GM18505 (cell line): ENCODE data around the gene PANK2.
"Not testable (repeated sequence)": the region's sequence is repeated elsewhere in the genome, so short reads cannot be mapped to it uniquely, and the experiment has no call there.

Source experiments
- ATAC-seq: cut with Tn5 transposase; IDR thresholded peaks from one replicate; pipeline ENCODE4 v1.9.1; 2021; ENCODE audit not compliant: unreplicated experiment
- POLR2A ChIP-seq: IDR thresholded peaks from 4 replicates; pipeline ENCODE4 v1.6.1; 2011; ENCODE audit warnings: borderline replicate concordance; ENCODE audit not compliant: insufficient read depth, insufficient read length; ENCODE audit errors: extremely low read depth

PANK2 gene

DNA sequence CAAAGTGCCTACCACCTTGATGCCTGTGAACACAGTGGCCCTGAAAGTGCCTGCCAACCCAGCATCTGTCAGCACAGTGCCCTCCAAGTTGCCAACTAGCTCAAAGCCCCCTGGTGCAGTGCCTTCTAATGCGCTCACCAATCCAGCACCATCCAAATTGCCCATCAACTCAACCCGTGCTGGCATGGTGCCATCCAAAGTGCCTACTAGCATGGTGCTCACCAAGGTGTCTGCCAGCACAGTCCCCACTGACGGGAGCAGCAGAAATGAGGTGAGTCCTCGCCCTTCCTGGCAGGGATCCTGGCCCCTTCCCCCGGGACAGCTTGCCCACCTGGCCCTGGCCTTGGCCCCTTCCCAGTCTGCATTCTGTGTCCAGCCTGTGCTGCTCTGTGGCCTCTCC is 24.7 kb upstream of the PANK2 start:
- no peak for TF ChIP-seq POLR2A
- no peak for ATAC-seq

DNA sequence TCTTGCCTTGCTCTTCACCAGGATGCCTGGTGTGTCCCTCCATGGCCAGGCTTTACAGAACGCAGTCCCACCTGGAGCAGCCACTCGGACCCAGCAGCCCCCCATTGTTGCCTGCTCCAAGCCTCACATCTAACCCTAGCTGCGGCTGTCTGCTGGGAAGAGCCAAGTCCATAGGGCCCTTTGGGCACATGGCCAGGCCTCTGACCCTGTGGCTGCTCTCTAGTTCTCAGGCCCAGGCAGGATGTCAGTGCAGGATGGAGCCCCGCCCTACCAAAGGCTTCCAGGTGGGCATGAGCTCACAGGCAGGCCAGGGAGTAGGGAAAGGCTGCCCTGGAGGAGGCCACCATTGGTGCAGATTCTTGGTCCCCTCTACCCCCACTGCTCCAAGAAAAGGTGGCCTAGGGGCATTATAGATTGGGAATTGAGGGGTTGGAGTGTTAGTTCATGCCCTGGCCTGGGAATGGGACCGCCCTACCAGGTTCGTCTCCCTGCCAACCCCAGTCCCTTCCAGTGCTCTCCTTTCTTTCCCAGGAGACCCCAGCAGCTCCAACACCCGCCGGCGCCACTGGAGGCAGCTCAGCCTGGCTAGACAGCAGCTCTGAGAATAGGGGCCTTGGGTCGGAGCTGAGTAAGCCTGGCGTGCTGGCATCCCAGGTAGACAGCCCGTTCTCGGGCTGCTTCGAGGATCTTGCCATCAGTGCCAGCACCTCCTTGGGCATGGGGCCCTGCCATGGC is 23.9 kb upstream of the PANK2 start:
- ATAC-seq: no peak

DNA sequence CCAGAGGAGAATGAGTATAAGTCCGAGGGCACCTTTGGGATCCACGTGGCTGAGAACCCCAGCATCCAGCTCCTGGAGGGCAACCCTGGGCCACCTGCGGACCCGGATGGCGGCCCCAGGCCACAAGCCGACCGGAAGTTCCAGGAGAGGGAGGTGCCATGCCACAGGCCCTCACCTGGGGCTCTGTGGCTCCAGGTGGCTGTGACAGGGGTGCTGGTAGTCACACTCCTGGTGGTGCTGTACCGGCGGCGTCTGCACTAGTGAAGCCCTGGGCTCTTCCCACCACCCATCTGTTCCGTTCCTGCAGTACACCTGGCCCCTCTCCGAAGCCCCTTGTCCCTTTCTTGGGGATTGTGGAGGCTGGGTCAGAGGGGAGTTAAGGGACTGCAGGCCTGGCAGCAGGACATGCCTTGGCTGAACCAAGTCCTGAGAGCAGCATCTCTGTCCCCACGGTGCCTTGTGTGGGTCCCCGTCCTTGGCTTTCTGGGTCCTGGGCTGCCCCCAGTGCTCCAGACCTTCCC is 23.2 kb upstream of the PANK2 start:
- ATAC-seq: no peak
- TF ChIP-seq POLR2A: no peak

More for the DNA sequence above, 23.9 kb upstream of the PANK2 start:
- TF ChIP-seq POLR2A: no peak

DNA sequence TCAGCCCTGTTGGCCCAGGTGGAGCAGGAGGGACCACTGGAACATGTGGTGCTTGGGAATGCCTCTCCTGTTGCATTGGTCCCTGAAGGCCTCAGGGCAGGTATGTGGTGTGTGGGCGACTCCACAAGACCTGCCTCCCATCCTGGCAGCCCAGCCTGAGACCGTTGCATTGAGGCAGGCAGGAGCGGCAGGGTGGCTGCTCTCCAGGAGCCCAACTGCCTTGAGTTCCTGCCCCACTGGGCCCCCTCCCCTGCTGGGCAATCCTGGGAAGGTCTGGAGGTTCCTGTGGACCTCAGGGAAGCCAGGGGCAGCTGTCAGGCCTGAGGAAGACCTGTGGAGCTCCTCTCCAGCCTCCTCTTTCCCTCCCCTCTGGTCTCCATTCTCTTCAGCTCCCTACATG is 22.7 kb upstream of the PANK2 start:
- no peak for ATAC-seq
- TF ChIP-seq POLR2A: no peak

DNA sequence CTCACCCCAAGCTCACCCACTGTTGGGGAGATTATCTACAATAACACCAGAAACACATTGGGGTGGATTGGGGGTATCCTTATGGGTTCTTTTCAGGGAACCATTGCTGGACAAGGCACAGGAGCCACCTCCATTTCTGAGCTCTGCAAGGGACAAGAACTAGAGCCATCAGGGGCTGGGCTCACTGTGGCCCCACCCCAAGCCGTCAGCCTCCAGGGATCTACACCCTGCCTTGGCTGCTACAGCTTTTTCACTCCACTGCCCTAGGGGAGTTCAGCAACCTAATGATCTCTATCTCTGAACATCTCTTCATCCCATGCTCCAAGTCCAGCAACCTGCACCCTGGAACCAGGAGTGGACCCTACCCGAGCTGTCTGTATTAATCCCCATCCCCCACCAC is 21.4 kb upstream of the PANK2 start:
- no peak for TF ChIP-seq POLR2A
- ATAC-seq: no peak

DNA sequence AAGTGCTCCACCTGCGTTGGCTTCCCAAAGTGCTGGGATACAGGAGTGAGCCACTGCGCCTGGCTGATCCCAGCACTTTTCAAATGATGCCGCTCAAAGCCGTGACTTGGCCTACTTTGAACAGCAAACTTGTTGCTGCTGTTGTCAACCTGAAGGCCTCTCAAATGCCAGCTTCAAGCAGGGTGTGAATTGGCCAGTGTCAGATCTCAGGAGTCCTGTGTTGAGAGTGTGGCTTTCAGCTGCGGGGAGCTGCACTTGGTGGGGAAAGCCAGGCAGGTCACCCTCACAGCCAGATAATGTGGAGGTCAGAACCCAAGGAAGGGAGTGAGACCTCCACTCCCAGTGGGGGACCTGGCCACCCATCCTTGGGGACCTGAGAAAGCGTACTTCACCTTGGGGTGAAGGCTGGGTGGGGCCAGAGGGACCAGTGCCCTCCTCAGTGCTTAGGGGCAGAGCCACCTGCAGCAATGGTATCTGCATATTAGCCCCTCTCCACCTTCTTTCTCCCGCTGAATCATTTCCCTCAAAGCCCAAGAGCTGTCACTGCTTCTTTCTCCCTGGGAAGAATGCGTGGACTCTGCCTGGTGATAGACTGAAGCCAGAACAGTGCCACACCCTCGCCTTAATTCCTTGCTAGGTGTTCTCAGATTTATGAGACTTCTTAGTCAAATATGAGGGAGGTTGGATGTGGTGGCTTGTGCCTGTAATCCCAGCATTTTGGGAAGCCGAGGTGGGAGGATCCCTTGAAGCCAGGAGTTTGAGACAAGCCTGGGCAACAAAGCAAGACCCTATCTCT is 19.1 kb upstream of the PANK2 start:
- no peak for ATAC-seq

DNA sequence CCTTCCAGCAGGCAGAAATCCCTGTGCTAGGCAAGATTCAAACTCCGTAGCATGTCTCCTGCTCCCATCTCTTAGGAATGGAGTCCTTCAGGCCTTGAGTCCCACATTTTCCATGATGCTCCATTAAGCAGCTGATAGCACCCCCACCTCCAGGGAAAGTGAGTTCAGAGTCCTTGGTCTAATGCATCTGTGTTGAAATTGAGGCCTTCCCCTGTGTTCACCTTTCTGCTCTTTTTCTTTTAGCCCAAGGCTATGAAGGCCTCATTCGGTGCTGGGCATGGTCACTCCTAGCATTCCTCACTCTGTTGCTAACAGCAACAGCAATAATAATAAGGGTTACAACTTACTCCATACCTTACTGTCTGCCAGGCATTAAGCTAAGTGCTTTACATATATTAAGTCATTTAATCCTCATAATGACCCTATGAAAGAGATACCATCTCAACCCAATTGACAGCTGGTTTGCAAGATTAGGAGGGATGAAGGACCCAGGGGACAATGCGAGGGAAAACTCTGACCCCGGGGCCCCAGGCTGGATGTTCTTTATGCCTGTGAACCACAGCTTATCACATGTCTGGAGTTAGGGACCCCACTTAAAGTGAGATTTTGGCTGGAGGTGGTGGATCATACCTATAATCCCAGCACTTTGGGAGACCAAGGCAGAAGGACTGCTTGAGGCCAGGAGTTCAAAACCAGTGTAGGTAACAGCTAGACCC is 17.5 kb upstream of the PANK2 start:
- ATAC-seq: no peak
- no peak for TF ChIP-seq POLR2A

More for the DNA sequence above, 19.1 kb upstream of the PANK2 start:
- no peak for TF ChIP-seq POLR2A

DNA sequence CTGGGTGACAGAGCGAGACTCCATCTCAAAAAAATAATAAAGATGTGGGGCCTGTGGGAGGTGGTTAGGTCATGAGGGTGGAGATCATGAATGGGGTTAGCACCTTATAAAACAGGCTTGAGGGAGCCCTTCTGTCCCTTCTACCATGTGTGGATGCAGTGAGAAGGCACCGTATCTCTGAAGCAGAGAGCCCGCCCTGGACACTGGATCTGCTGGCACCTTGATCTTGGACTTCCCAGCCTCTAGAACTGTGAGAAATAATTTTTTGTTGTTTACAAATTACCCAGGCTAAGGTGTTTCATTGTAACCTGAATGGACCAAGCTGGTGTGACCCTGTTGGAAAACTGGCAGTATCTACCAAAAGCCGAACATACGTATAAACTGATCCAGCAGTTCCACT is 15.7 kb upstream of the PANK2 start:
- no peak for TF ChIP-seq POLR2A
- no peak for ATAC-seq

DNA sequence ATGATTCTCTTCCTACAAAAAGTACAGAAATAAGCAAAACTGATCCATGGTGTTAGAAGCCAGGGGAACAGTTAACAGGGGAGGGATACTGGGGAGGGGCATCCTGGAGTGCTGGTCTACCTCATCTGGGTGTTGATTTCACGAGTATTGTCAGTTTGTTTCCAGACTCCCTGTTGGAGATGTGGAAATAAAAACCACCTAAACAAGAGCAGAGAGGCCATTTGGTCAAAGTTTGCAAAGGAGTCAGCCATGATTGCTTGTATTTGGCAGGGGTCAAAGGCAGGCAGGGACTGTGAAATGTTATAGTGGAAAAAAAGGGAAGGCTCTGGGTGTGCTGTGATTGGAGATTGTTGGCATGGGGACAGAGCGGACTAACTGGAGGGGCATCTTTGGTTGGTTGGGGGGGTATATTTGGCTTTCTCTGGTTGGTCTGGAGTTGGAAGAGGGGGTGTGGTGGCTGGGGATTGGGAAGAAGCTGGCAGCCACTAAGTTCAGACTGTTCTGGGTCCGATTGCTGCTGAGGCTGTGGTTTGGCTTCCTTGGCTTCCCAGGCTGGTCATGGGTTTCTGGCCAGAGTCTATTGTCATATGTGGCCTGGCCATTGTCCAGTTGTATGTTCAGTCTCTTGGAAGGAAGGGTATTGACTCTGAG is 14.9 kb upstream of the PANK2 start:
- ATAC-seq: no peak
- no peak for TF ChIP-seq POLR2A

DNA sequence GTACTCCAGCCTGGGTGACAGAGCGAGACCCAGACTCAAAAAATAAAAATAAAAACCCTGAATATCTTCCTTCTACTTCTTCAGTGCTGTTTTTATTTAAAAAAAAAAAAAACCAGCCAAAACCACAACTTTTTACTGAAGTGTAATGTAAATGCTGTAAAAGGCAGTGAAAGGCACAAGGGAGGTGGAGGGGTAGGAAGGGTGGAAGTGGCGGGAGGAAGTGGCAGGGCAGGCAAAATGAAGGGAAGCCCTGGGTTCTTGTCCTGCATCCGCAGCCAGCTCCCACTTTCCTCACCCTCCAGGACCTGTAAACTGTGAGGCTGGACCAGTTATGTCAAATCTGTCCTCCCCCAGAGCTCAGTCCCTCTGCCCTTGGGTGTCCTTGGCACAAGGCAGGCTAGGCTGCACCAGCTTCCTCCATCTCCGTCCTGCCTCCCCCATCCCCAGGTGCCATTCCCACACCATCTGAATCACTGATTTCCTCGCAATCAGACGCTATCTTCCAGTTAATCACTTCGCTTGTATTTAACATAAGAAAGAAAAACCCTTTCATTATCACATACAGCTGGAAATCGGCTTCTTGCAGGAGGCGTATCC is 13.7 kb upstream of the PANK2 start:
- no peak for ATAC-seq

DNA sequence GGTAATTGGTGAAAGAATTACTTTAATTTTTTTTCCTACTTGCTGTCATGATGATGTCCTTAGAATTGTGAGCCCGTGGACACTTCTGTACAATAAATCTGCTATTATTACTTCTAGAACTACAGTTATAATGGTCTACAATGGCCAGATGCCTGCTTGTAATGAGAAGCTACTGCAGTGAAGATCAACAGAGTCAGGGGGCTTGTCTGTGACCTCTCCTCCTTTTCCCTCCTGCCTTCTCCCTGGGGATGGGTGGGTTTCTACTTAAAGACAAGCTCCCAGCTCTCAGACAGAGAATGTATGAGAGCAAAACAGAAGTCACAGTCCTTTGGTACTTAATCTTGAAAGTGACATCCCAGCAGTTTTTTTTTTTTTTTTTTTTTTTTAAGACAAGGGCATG is 13.2 kb upstream of the PANK2 start:
- TF ChIP-seq POLR2A: no peak
- no peak for ATAC-seq

More for the DNA sequence above, 13.7 kb upstream of the PANK2 start:
- TF ChIP-seq POLR2A: peak; percentile 21

DNA sequence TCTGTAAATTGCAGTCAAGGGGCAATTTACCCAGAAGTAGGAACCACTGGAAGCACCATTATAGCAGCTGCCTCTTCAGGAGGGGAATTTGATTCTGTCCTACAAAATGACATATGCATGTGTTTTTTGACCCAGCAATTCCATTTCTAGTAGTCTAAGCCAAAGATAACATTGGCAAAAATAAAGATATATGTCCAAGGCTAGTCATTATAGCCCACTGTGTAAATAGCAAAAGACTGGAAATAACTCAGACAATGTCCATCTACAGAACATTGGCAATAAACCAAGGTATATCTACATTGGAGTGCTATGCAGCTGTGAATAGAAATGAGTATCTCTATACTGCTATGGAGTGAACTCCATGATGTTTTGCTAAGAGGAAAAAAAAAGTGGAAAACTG is 12.5 kb upstream of the PANK2 start:
- no peak for ATAC-seq
- no peak for TF ChIP-seq POLR2A

DNA sequence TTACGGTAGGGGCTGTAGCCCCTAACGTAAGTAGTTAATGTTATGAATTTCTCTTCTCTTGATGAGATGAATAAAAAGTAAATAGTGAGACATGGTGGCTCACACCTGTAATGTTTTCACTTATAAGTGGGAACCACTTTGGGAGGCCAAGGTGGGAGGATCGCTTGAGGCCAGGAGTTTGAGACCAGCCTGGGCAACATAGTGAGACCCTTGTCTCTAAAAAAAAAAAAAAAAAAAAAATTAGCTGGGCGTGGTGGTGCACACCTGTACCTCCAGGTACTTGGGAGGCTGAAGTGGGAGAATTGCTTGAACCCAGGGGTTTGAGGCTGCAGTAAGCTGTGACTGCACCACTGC is 10.3 kb upstream of the PANK2 start:
- ATAC-seq: not testable (repeated sequence)
